Right ventricle myocardium inferior (tissue), 1 donor: ENCODE results near the gene HAND1. TPM values are rescaled to one million over a fixed set of nuclear protein-coding genes. Genes with fewer than 3 reads are reported as not detected.
"Not testable (repeated sequence)": the region's sequence is repeated elsewhere in the genome, so short reads cannot be mapped to it uniquely, and the experiment has no call there.

Experiments used
- ATAC-seq: fragments of 200-7000 bp; cut with Tn5 transposase; one replicate; pipeline ENCODE4 v1.9.1; 2020; ENCODE audit warnings: mild to moderate bottlenecking, moderate library complexity
- DNase-seq: peaks from one replicate; pipeline ENCODE4 v3.0.0; 2021; ENCODE audit errors: missing footprints
- intact Hi-C: fragments of 100-400 bp; cut with DNase I; formaldehyde crosslinking; loops from one replicate; pipeline ENCODE4 v1.11.0; 2022
- long read RNA-seq: library from polyadenylated mRNA; unstranded; transcript quantifications from one replicate; pipeline ENCODE4 v2.0.0, GENCODE V29; 2021
- total RNA-seq: library from RNA; stranded (reverse); fragmentation: NEBNext Ultra II Directional; extraction: Animal tissue kit (Norgen Biotek cat#: 25700); gene quantifications from one replicate; pipeline ENCODE4 v1.2.1, GENCODE V29; 2021
- donor health status: DM: no; HTN: yes; CAD: no; lungs with severe emphysema.

HAND1 gene
- 29.8 TPM for total RNA-seq
- long read RNA-seq, transcript HAND1-201 (2 exons, 1,738 nt) = major isoform, 19 of 22 reads
- long read RNA-seq, partial matches to known transcripts = 0 of 22 reads
- long read RNA-seq, other reads (novel, unspliced or antisense) = 3 of 22 reads

GRCh38 chr5:154478224-154478565 is at the start of gene HAND1:
Gene HAND1, minus strand, starts transcription at chr5:154478227. Its CDS starts 219 bp downstream, at chr5:154478008.
- peak; percentile 89 for ATAC-seq
- intact Hi-C loops = loop anchor here (10.0 kb wide), 2 partner anchors 277 to 377 kb away; partner anchors contain the start of genes CNOT8, FAXDC2 and LARP1
- DNase-seq = peak; percentile 76

GRCh38 chr5:154526231-154527226 is 48.5 kb upstream of the HAND1 start:
- no peak for DNase-seq
- intact Hi-C loops = no loop called here
- ATAC-seq = no peak

- intact Hi-C loops = loop anchor here (5.0 kb wide), 1 partner anchor 58 kb away; no protein-coding TSS in a partner anchor
- no peak for ATAC-seq
These were observed 46.8 kb upstream of the HAND1 start for GRCh38 chr5:154524859-154525258.

DNA sequence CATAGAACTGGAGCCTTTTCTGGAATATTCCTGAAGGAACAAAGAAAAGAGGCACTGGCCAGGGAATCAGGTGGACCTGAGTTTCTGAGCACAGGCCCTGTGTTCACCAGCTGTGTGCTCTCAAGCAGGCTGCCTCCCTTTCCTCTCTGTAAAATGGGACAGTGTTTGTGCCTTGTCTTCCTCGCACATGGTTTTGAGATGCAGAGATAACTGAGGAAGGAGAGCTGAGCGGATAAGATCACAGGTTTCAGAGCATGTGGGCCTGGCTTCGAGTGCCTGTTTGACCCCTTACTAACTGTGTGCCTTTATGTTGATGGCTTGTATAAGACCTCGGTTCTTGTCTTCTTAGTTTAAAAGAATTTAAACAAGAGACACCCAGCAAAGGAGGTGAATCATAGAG is 46.2 kb upstream of the HAND1 start:
- ATAC-seq (no peak), DNase-seq (no peak)
- intact Hi-C loops = loop anchor here (5.0 kb wide), 1 partner anchor 57 kb away; no protein-coding TSS in a partner anchor

More at GRCh38 chr5:154524859-154525258, 46.8 kb upstream of the HAND1 start:
- no peak for DNase-seq

GRCh38 chr5:154523709-154524108 is 45.7 kb upstream of the HAND1 start:
- intact Hi-C loops = loop anchor here (5.0 kb wide), 1 partner anchor 56 kb away; no protein-coding TSS in a partner anchor
- no peak for DNase-seq
- ATAC-seq = peak; percentile 79

- no peak for ATAC-seq
These were observed 45.1 kb upstream of the HAND1 start for GRCh38 chr5:154523104-154523503.

GRCh38 chr5:154522284-154522683 is 44.3 kb upstream of the HAND1 start:
- ATAC-seq = no peak
- DNase-seq = no peak
- intact Hi-C loops = loop anchor here (5.0 kb wide), 1 partner anchor 55 kb away; no protein-coding TSS in a partner anchor

More at GRCh38 chr5:154523104-154523503, 45.1 kb upstream of the HAND1 start:
- no peak for DNase-seq
- intact Hi-C loops = loop anchor here (5.0 kb wide), 1 partner anchor 56 kb away; no protein-coding TSS in a partner anchor

DNA sequence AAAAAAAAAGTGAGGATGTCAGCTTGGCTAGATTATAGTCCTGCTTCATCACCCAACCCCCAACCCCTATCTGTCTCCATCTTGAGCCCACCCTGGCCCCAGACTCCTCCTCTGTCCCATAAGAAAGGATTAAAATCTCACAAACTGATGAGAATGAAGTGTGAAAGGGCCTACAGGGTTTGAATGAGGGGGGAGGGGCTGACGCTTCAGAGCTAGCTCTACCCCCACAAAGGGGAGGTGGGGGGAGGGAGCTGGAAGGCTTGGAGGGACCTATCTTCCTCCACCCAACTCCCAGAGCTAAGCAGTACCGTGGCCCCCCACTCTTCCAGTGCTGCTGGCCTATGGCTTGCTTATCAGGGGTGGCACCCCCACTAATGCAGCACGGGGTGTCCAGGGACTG is 43.7 kb upstream of the HAND1 start:
- intact Hi-C loops = loop anchor here (2.0 to 5.0 kb wide), 2 partner anchors 54 to 87 kb away; no protein-coding TSS in a partner anchor
- DNase-seq (no peak), ATAC-seq (no peak)

DNA sequence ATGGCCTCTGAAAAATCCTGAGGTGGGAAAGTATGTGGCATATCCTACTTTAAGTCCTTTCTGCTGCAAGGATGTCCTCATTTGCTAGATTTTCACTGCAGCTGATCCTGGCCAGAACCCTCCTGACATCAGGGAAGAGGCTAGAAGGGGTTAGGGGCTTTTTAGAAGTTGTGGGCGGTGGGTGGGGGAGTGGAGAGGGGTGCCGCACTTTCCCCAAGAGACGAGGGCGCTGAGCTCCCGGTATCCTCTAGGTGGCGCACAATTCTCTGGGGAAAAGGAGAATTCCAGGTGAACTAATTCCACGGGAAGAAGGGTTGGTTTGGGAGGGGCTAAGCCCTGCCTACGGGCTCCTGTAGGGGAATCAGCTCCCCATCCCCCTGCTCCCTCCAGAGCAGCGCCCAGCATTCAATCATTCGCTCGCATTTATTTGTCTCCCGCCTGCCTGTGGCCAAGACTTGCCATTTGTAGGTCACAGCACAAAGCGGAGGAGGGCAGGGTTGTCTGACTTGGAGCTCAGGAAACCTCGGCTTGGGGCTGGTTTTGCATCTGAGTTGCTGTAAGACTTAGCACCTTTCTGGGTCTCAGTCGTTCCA is 42.9 kb upstream of the HAND1 start:
- intact Hi-C loops = loop anchor here (2.0 to 5.0 kb wide), 2 partner anchors 54 to 88 kb away; no protein-coding TSS in a partner anchor
- no peak for DNase-seq
- ATAC-seq = no peak

DNA sequence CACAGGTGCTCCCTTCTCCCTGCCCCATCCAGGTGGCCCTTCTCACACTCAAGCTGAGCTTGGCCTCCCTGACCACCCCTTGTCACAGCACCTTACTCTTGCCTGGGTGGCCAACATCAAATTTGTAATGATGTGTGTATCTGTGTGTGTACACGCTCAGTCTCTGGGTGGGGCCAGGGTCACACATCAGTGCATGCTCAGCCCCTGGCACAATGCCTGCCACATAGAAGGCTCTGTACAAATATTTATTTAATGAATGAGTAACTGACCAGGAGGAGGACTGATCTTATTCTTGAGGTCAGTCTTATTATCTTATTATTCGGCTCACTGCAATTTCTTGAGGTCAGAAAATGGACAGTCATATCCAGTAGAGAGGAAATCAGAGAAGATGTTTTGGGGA is 41.3 kb upstream of the HAND1 start:
- DNase-seq = no peak
- ATAC-seq = no peak
- intact Hi-C loops = no loop called here

- ATAC-seq = no peak
- intact Hi-C loops = no loop called here
- no peak for DNase-seq
These were observed 40.4 kb upstream of the HAND1 start for GRCh38 chr5:154518438-154518867.

DNA sequence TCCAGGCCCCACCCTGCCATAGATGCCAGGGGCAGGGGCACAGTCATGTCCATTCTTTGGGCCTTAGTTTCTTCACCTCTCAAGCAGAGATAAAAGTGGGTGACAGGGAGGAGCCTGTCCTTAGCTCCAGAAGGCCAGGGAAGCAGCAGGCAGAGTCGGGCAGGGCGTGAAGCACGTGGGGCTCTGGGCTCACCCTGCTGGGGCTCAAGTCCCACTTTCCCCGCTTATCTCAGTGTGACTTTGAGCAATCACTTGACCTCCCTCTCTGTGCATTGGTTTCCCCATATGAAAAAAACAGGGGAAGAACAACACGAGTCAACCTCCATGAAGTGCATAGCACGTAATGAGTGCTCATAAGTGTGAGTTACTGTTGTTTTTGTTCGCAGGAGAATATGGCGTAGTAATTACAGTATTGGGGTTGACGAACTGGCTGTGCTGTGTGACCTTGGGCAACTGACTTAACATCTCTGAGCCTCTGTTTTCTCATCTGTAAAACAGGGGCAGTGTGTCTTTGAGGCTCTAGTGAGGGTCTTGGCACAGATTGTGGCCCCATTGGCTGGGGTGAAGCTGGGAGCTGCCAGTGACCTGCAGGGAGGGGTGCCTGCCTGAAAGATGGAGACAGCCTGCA is 39.9 kb upstream of the HAND1 start:
- intact Hi-C loops = no loop called here
- no peak for ATAC-seq
- DNase-seq = no peak

- no peak for DNase-seq
- ATAC-seq = no peak
- intact Hi-C loops = no loop called here
These were observed 39.2 kb upstream of the HAND1 start for GRCh38 chr5:154517181-154517580.

DNA sequence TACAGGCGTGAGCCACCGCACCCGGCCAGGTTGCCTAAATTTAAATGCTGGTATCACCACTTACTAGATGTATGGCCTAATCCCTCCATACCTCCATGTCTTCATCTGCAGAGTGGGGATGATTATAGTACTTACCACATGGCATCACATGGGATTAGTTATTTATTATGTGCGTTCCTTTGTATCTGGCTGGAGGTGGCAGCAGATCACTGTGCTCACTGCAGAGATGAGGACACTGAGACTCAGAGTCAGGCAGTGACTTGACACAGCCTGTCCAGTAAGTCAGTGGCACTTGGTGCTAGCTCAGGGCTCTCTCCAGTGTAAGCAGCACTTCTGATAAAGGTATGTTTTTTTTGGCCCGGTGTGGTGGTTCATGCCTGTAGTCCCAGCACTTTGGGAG is 38.4 kb upstream of the HAND1 start:
- intact Hi-C loops = no loop called here
- DNase-seq (no peak), ATAC-seq (no peak)

DNA sequence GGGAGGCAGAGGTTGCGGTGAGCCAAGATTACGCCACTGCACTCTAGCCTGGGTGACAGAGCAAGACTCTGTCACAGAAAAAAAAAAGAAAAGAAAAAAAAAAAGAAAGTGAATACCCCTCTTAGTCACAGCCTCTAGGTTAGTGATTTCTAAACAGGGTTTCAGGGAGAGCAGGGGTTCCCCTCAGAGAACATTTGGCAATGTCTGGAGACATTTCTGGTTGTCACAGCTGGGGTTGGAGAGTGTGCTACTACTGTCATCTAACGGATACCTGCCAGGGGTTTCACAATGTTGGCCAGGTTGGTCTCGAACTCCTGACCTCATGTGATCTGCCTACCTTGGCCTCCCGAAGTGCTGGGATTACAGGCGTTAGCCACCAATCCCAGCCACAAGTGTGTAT is 37.5 kb upstream of the HAND1 start:
- intact Hi-C loops, ATAC-seq: not testable (repeated sequence)

DNA sequence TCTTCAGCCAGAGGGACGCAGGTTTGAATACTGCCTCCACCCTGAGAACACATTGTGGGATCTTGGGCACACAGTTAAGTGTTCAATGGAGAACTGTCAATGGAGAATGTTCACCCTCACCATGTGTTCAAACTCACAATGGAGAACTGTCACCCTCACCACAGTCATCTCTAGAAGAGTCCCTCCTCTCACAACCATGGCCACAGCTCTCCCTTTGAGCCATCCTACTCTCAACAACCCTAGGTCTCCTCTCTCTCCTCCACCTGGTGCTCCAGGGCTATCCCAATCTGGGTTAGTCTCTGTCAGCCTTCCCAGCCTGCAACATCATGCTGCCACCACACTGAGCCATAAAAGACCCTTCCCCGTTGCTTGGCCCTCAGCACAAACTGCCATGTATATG is 36.3 kb upstream of the HAND1 start:
- intact Hi-C loops = no loop called here

More for the DNA sequence above, 37.5 kb upstream of the HAND1 start:
- not testable (repeated sequence) for DNase-seq

GRCh38 chr5:154513669-154514084 is 35.6 kb upstream of the HAND1 start:
- intact Hi-C loops = no loop called here
- DNase-seq (no peak), ATAC-seq (no peak)

More for the DNA sequence above, 36.3 kb upstream of the HAND1 start:
- ATAC-seq = no peak
- no peak for DNase-seq

GRCh38 chr5:154511984-154512383 is 34.0 kb upstream of the HAND1 start:
- DNase-seq = no peak
- no peak for ATAC-seq
- intact Hi-C loops = no loop called here
